Measurements from ENCODE around the gene ST6GAL1.

- TF ChIP-seq CTCF (IDR thresholded peaks at IDR 0.05) (no peak), POLR2A (IDR thresholded peaks at IDR 0.05) (no peak)
These were observed 48.2 kb upstream of the ST6GAL1 start for GRCh38 chr3:186882150-186882524.
